HEK293 (cell line): ENCODE data around the gene HLA-DRB5.

Experiments used
- CTCF ChIA-PET: fragments of 350-600 bp; formaldehyde crosslinking; extraction: SDS; loops from one replicate; lab custom pipeline; 2021; ENCODE audit warnings: antibody characterized with exemption; lab: Yijun Ruan, JAX
- POLR2A ChIA-PET: fragments of 300-600 bp; formaldehyde crosslinking; extraction: SDS; loops from one replicate; lab custom pipeline; 2020; ENCODE audit warnings: antibody characterized with exemption, inconsistent platforms; lab: Yijun Ruan, JAX
- H3K27ac ChIP-seq: fragments of 200-500 bp; sonication (Bioruptor generic); 2 replicates; pipeline ENCODE4 v1.5.1; 2014; ENCODE audit warnings: low read depth, low read length, control low read depth, inconsistent platforms; ENCODE audit errors: extremely low read depth
- H3K36me3 ChIP-seq, 2 experiments: fragments of 200-500 bp in 1 of 2; sonication (Bioruptor generic) in 1 of 2; 1 replicate in 1 of 2; 2 replicates in 1 of 2; pipeline ENCODE4 v1.5.1; 2014 to 2017; ENCODE audit warnings: inconsistent platforms in 2 of 2, low read length in 2 of 2; ENCODE audit not compliant: control insufficient read depth in 2 of 2, insufficient read depth in 1 of 2
- H3K4me1 ChIP-seq: fragments of 200-500 bp; sonication (Bioruptor generic); 2 replicates; pipeline ENCODE4 v1.5.1; 2014; ENCODE audit warnings: mild to moderate bottlenecking, low read length, inconsistent platforms; ENCODE audit not compliant: control insufficient read depth, insufficient read depth
- H3K4me3 ChIP-seq: 2 replicates; pipeline ENCODE4 v1.5.1; 2011; ENCODE audit warnings: low read depth, mild to moderate bottlenecking, control low read depth, low read length, moderate library complexity
- H3K9me3 ChIP-seq: fragments of 200-500 bp; sonication (Bioruptor generic); 2 replicates; pipeline ENCODE4 v1.5.1; 2014; ENCODE audit warnings: low read depth, low read length, inconsistent platforms; ENCODE audit not compliant: control insufficient read depth, insufficient read depth
- BCL11B ChIP-seq: fragments of 450-650 bp; formaldehyde crosslinking; IDR thresholded peaks from 2 replicates; pipeline ENCODE4 v1.5.1; 2016; ENCODE audit warnings: low read depth, missing biosample characterization, missing genetic modification characterization
- BCL6B ChIP-seq: fragments of 450-650 bp; formaldehyde crosslinking; IDR thresholded peaks from 2 replicates; pipeline ENCODE4 v1.5.1; 2017; ENCODE audit warnings: missing biosample characterization, missing genetic modification characterization
- CTCF ChIP-seq: fragments of 450-650 bp; formaldehyde crosslinking; IDR thresholded peaks from 2 replicates; pipeline ENCODE4 v1.5.1; 2016; ENCODE audit warnings: missing biosample characterization, missing genetic modification characterization
- GLI2 ChIP-seq: fragments of 450-650 bp; formaldehyde crosslinking; IDR thresholded peaks from 2 replicates; pipeline ENCODE4; 2017; ENCODE audit warnings: missing biosample characterization, missing genetic modification characterization, low read depth, borderline replicate concordance
- KLF1 ChIP-seq: fragments of 450-650 bp; formaldehyde crosslinking; IDR thresholded peaks from 2 replicates; pipeline ENCODE4 v1.5.1; 2016; ENCODE audit warnings: missing biosample characterization, missing genetic modification characterization
- MYNN ChIP-seq: fragments of 450-650 bp; formaldehyde crosslinking; IDR thresholded peaks from 2 replicates; pipeline ENCODE4 v1.5.1; 2016; ENCODE audit warnings: missing biosample characterization, missing genetic modification characterization, borderline replicate concordance
- SCRT2 ChIP-seq: fragments of 450-650 bp; formaldehyde crosslinking; IDR thresholded peaks from 2 replicates; pipeline ENCODE4 v1.5.1; 2016; ENCODE audit warnings: missing biosample characterization, missing genetic modification characterization
- ZBTB8A ChIP-seq: fragments of 450-650 bp; formaldehyde crosslinking; IDR thresholded peaks from 2 replicates; pipeline ENCODE4 v1.5.1; 2016; ENCODE audit warnings: missing biosample characterization, missing genetic modification characterization
- ZFP3 ChIP-seq: fragments of 450-650 bp; formaldehyde crosslinking; IDR thresholded peaks from 2 replicates; pipeline ENCODE4 v1.5.1; 2016; ENCODE audit warnings: low read depth, missing biosample characterization, missing genetic modification characterization
- ZFP41 ChIP-seq: fragments of 450-650 bp; formaldehyde crosslinking; IDR thresholded peaks from 2 replicates; pipeline ENCODE4 v1.5.1; 2016; ENCODE audit warnings: missing biosample characterization, missing genetic modification characterization, borderline replicate concordance
- ZNF112 ChIP-seq: fragments of 450-650 bp; formaldehyde crosslinking; IDR thresholded peaks from 2 replicates; pipeline ENCODE4 v1.5.0; 2017; ENCODE audit warnings: missing biosample characterization, missing genetic modification characterization
- ZNF121 ChIP-seq: fragments of 450-650 bp; formaldehyde crosslinking; IDR thresholded peaks from 2 replicates; pipeline ENCODE4 v1.5.1; 2016; ENCODE audit warnings: missing biosample characterization, missing genetic modification characterization
- ZNF223 ChIP-seq: fragments of 450-650 bp; formaldehyde crosslinking; IDR thresholded peaks from 2 replicates; pipeline ENCODE4 v1.5.1; 2016; ENCODE audit warnings: missing biosample characterization, missing genetic modification characterization
- ZNF239 ChIP-seq: fragments of 450-650 bp; formaldehyde crosslinking; IDR thresholded peaks from 2 replicates; pipeline ENCODE4 v1.5.1; 2016; ENCODE audit warnings: missing biosample characterization, missing genetic modification characterization
- ZNF26 ChIP-seq: fragments of 450-650 bp; formaldehyde crosslinking; IDR thresholded peaks from 2 replicates; pipeline ENCODE4 v1.5.1; 2016; ENCODE audit warnings: missing biosample characterization, missing genetic modification characterization
- ZNF571 ChIP-seq: fragments of 450-650 bp; formaldehyde crosslinking; IDR thresholded peaks from 2 replicates; pipeline ENCODE4 v1.5.0; 2017; ENCODE audit warnings: missing biosample characterization, missing genetic modification characterization
- ZNF623 ChIP-seq: fragments of 450-650 bp; formaldehyde crosslinking; IDR thresholded peaks from 2 replicates; pipeline ENCODE4 v1.5.1; 2016; ENCODE audit warnings: missing biosample characterization, missing genetic modification characterization
- ZNF626 ChIP-seq: fragments of 450-650 bp; sonication (Bioruptor Pico); formaldehyde crosslinking; IDR thresholded peaks from 2 replicates; pipeline ENCODE4 v1.5.1; 2018; ENCODE audit warnings: missing biosample characterization, missing genetic modification characterization, inconsistent platforms
- ZNF629 ChIP-seq: fragments of 450-650 bp; formaldehyde crosslinking; IDR thresholded peaks from 2 replicates; pipeline ENCODE4 v1.5.1; 2017; ENCODE audit warnings: missing biosample characterization, missing genetic modification characterization
- ZNF792 ChIP-seq: fragments of 450-650 bp; formaldehyde crosslinking; IDR thresholded peaks from 2 replicates; pipeline ENCODE4 v1.5.1; 2016; ENCODE audit warnings: missing biosample characterization, missing genetic modification characterization

Gene HLA-DRB5

GRCh38 chr6:32484614-32484998 is 45.5 kb downstream of the HLA-DRB5 start:
- POLR2A ChIA-PET: no interaction called here
- no peak overlapping the region for H3K27ac ChIP-seq
- CTCF ChIA-PET: no interaction called here
- H3K4me3 ChIP-seq: no peak overlapping the region
- no peaks in the 10 kb centered on the region for H3K9me3 ChIP-seq
- H3K4me1 ChIP-seq: no peaks in the 10 kb centered on the region
- H3K36me3 ChIP-seq: no peaks in the 10 kb centered on the region
- TF ChIP-seq ZFP41 (no peak), ZNF571 (tag by site-specific recombination) (no peak), ZFP3 (tag by site-specific recombination) (no peak), ZNF239 (tag by site-specific recombination) (no peak), ZNF112 (no peak), ZNF223 (tag by site-specific recombination) (no peak), GLI2 (tag by site-specific recombination) (no peak), CTCF (tag by site-specific recombination) (no peak), ZNF121 (tag by site-specific recombination) (no peak), MYNN (no peak), ZNF623 (tag by site-specific recombination) (no peak), ZNF26 (tag by site-specific recombination) (no peak), SCRT2 (tag by site-specific recombination) (no peak)

GRCh38 chr6:32483968-32484613 is 46.0 kb downstream of the HLA-DRB5 start:
- no peak for TF ChIP-seq ZBTB8A (tag by site-specific recombination)
- no peak for TF ChIP-seq ZNF626
- no peak for TF ChIP-seq KLF1 (tag by site-specific recombination)
- no peak for TF ChIP-seq BCL6B (tag by site-specific recombination)
- TF ChIP-seq ZNF792 (tag by site-specific recombination): no peak
- TF ChIP-seq BCL11B: no peak
- TF ChIP-seq ZNF629 (tag by site-specific recombination): no peak
- TF ChIP-seq, all 188 proteins: peak for 0
- H3K4me3 ChIP-seq: no peak overlapping the region
- ChIA-PET POLR2A (no interaction called here), CTCF (interaction anchor here (0.7 kb wide), 1 partner anchor 302 kb away, joined by 3 read pairs; no protein-coding TSS in a partner anchor)
- no peaks in the 10 kb centered on the region for H3K9me3 ChIP-seq
- no peaks in the 10 kb centered on the region for H3K36me3 ChIP-seq
- H3K4me1 ChIP-seq: no peaks in the 10 kb centered on the region
- no peak overlapping the region for H3K27ac ChIP-seq
